SK-N-SH (cell line): ENCODE results near the gene FCER1G. TPM values are rescaled to one million over a fixed set of nuclear protein-coding genes. Genes with fewer than 3 reads are reported as not detected.

Experiments
- CTCF ChIA-PET: fragments of 300-600, 350-600 bp; formaldehyde crosslinking; extraction: SDS; loops from one replicate; lab custom pipeline; 2021; lab: Yijun Ruan, JAX
- POLR2A ChIA-PET: fragments of 350-600 bp; sonication (Branson Sonifier 250); formaldehyde crosslinking; extraction: SDS; loops from one replicate; lab custom pipeline; 2020; ENCODE audit warnings: antibody characterized with exemption, inconsistent platforms; lab: Yijun Ruan, JAX
- DNase-seq: peaks from one replicate; pipeline ENCODE4 v3.0.0; 2012
- H2AFZ ChIP-seq: fragments of 200-600 bp; sonication (generic); 2 replicates; pipeline ENCODE4 v1.8.1; 2016; ENCODE audit warnings: antibody characterized with exemption, mild to moderate bottlenecking, low read depth
- H3F3A ChIP-seq: fragments of 200-600 bp; sonication (generic); replicated peaks from 2 replicates; pipeline ENCODE3; 2016; ENCODE audit warnings: antibody characterized with exemption, mild to moderate bottlenecking; ENCODE audit not compliant: insufficient read depth
- H3K27ac ChIP-seq, 2 experiments: fragments of 200-500 bp in 1 of 2; fragments of 200-600 bp in 1 of 2; sonication (Bioruptor generic) in 1 of 2; sonication (generic), shearing (Covaris generic) in 1 of 2; 2 replicates each; pipeline versions ENCODE4 v1.5.1 to v1.6.1; 2014 to 2016; ENCODE audit warnings: low read depth in 2 of 2, inconsistent platforms in 1 of 2, low read length in 1 of 2, mild to moderate bottlenecking in 1 of 2, mixed read lengths in 1 of 2
- H3K27me3 ChIP-seq: fragments of 200-600 bp; sonication (generic), shearing (Covaris generic); 2 replicates; pipeline ENCODE4 v1.6.1; 2016; ENCODE audit warnings: mixed run types; ENCODE audit not compliant: insufficient read depth
- H3K36me3 ChIP-seq, 2 experiments: fragments of 200-500 bp in 1 of 2; fragments of 200-600 bp in 1 of 2; sonication (Bioruptor generic) in 1 of 2; sonication (generic) in 1 of 2; replicated peaks in 1 of 2; 2 replicates each; pipeline versions ENCODE3 to v1.5.1; 2014 to 2016; ENCODE audit warnings: low read length in 1 of 2, mild to moderate bottlenecking in 1 of 2; ENCODE audit not compliant: insufficient read depth in 2 of 2, control insufficient read depth in 1 of 2
- H3K4me1 ChIP-seq, 2 experiments: fragments of 200-500 bp in 1 of 2; fragments of 200-600 bp in 1 of 2; sonication (Bioruptor generic) in 1 of 2; sonication (generic), shearing (Covaris generic) in 1 of 2; 2 replicates each; pipeline versions ENCODE4 v1.5.1 to v1.6.1; 2014 to 2016; ENCODE audit warnings: low read depth in 1 of 2, low read length in 1 of 2, mixed run types in 1 of 2; ENCODE audit not compliant: insufficient read depth in 2 of 2, control insufficient read depth in 1 of 2
- H3K4me2 ChIP-seq: fragments of 200-600 bp; sonication (generic), shearing (Covaris generic); 2 replicates; pipeline ENCODE4 v1.6.1; 2017; ENCODE audit warnings: mixed run types
- H3K4me3 ChIP-seq, 2 experiments: fragments of 200-500 bp in 1 of 2; fragments of 200-600 bp in 1 of 2; sonication (Bioruptor generic) in 1 of 2; sonication (generic), shearing (Covaris generic) in 1 of 2; 2 replicates each; pipeline versions ENCODE4 v1.5.1 to v1.8.1; 2014 to 2016; ENCODE audit warnings: low read depth in 2 of 2, inconsistent platforms in 1 of 2, low read length in 1 of 2, mild to moderate bottlenecking in 1 of 2, mixed read lengths in 1 of 2, moderate library complexity in 1 of 2
- H3K79me2 ChIP-seq: fragments of 200-600 bp; sonication (generic); 2 replicates; pipeline ENCODE4 v1.8.1; 2017; ENCODE audit warnings: mild to moderate bottlenecking; ENCODE audit not compliant: insufficient read depth
- H3K9ac ChIP-seq: fragments of 200-600 bp; sonication (generic); 2 replicates; pipeline ENCODE4 v1.6.1; 2017; ENCODE audit warnings: mixed run types
- H3K9me2 ChIP-seq: fragments of 200-600 bp; sonication (generic); 2 replicates; pipeline ENCODE4 v1.6.1; 2017; ENCODE audit warnings: mixed run types
- H3K9me3 ChIP-seq: fragments of 200-600 bp; sonication (generic); 2 replicates; pipeline ENCODE4 v1.6.1; 2017; ENCODE audit warnings: mixed run types, mild to moderate bottlenecking, moderate library complexity
- H4K20me1 ChIP-seq: fragments of 200-600 bp; sonication (generic); 2 replicates; pipeline ENCODE4 v1.6.1; 2017; ENCODE audit warnings: mild to moderate bottlenecking, mixed run types; ENCODE audit not compliant: insufficient read depth
- CHD2 ChIP-seq: fragments of 150-350 bp; IDR thresholded peaks from 2 replicates; pipeline ENCODE4 v1.6.1; 2018; ENCODE audit warnings: low read length; ENCODE audit not compliant: partially characterized antibody
- EP300 ChIP-seq, 2 experiments: IDR thresholded peaks; 2 replicates each; pipeline versions ENCODE4 v1.4.0 to v1.6.1; 2012; ENCODE audit warnings: borderline replicate concordance in 1 of 2, low read depth in 1 of 2, low read length in 1 of 2
- FOSL2 ChIP-seq: IDR thresholded peaks from 2 replicates; pipeline ENCODE4 v1.4.0; 2012; ENCODE audit warnings: low read depth, mild to moderate bottlenecking, moderate library complexity, borderline replicate concordance
- JUND ChIP-seq: IDR thresholded peaks from 2 replicates; pipeline ENCODE4 v1.4.0; 2012
- POLR2AphosphoS5 ChIP-seq: IDR thresholded peaks from 2 replicates; pipeline ENCODE4 v1.6.1; 2012; ENCODE audit warnings: low read depth, low read length
- RAD21 ChIP-seq: IDR thresholded peaks from 2 replicates; pipeline ENCODE4 v1.6.1; 2012; ENCODE audit warnings: mild to moderate bottlenecking, low read length
- WGBS: methylation state at CpG from one replicate; pipeline ENCODE4 v1.1.6; 2017; ENCODE audit warnings: low lambda C conversion rate; 5-methylcytosine and 5-hydroxymethylcytosine counted together
- polyA plus RNA-seq, 3 experiments: library from polyadenylated mRNA; depleted of rRNA; stranded (reverse); fragments of >200 nt; gene quantifications; 2 replicates each; pipeline ENCODE4 v1.2.3, GENCODE V29; 2012
- TF ChIP-seq, protein P1 (sequence below): fragments of 150-350 bp; IDR thresholded peaks from 2 replicates; pipeline ENCODE4 v1.6.1; 2017; ENCODE audit warnings: antibody characterized with exemption, low read length, low read depth, borderline replicate concordance
- TF ChIP-seq, protein P2 (sequence below): IDR thresholded peaks from 2 replicates; pipeline ENCODE4 v1.4.0; 2012; ENCODE audit warnings: low read depth
- TF ChIP-seq, protein P3 (sequence below): fragments of 150-350 bp; IDR thresholded peaks from 2 replicates; pipeline ENCODE4 v1.6.1; 2016; ENCODE audit warnings: mild to moderate bottlenecking, low read depth, low read length

Gene FCER1G
- polyA plus RNA-seq, 1 of the 3 experiments (the other 2 are of a cell fraction), result 0.61 TPM

DNA sequence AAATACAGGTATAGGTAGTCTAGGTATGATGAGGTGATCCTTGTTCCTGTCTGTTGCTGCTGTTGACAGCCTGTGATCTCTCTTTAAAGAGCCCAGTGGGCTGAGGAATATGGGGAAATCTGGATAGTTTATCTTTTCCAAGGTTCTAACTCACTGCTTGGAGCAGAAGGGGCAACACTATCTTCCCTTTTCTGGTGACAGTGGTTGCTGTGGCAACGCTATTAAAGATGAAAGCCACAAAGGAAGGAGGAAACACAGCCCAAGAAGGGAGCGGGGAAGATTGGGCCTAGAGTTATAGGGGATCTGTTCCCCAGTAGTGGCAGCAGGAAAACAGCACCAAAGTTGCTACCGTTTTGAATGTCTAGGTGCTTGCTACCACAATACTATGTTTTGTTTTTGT, 52.2 kb downstream of the FCER1G start:
- no peak overlapping the region for H3K4me3 ChIP-seq
- H3K4me2 ChIP-seq, result no peak overlapping the region
- H3K79me2 ChIP-seq, result no peaks in the 10 kb centered on the region
- no peaks in the 10 kb centered on the region for H3K36me3 ChIP-seq
- peaks cover 0 to 12% of the 10 kb centered on the region in 2 experiments; a peak in 2 of 4 replicates for H3K4me1 ChIP-seq
- H3K9me2 ChIP-seq, result no peaks in the 10 kb centered on the region
- H4K20me1 ChIP-seq, result no peaks in the 10 kb centered on the region
- H3K27ac ChIP-seq, result no peak overlapping the region
- H3K27me3 ChIP-seq, result no peaks in the 10 kb centered on the region
- DNase-seq, result no peak
- WGBS, result 57% methylated on average over 3 of the region's 3 CpGs
- no peak overlapping the region for H2AFZ ChIP-seq
- no peak for TF ChIP-seq FOSL2
- TF ChIP-seq JUND, result no peak
- TF ChIP-seq, protein P1, sequence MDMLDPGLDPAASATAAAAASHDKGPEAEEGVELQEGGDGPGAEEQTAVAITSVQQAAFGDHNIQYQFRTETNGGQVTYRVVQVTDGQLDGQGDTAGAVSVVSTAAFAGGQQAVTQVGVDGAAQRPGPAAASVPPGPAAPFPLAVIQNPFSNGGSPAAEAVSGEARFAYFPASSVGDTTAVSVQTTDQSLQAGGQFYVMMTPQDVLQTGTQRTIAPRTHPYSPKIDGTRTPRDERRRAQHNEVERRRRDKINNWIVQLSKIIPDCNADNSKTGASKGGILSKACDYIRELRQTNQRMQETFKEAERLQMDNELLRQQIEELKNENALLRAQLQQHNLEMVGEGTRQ, result no peak
- TF ChIP-seq, protein P2, sequence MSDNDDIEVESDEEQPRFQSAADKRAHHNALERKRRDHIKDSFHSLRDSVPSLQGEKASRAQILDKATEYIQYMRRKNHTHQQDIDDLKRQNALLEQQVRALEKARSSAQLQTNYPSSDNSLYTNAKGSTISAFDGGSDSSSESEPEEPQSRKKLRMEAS, result no peak
- no peak for TF ChIP-seq EP300 (IDR thresholded peaks at IDR 0.05; ENCODE audit: borderline replicate concordance in 1 of 2, low read depth in 1 of 2, low read length in 1 of 2)
- no peak for TF ChIP-seq POLR2AphosphoS5
- no peak for TF ChIP-seq RAD21
- TF ChIP-seq, protein P3, sequence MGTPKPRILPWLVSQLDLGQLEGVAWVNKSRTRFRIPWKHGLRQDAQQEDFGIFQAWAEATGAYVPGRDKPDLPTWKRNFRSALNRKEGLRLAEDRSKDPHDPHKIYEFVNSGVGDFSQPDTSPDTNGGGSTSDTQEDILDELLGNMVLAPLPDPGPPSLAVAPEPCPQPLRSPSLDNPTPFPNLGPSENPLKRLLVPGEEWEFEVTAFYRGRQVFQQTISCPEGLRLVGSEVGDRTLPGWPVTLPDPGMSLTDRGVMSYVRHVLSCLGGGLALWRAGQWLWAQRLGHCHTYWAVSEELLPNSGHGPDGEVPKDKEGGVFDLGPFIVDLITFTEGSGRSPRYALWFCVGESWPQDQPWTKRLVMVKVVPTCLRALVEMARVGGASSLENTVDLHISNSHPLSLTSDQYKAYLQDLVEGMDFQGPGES, result no peak
- TF ChIP-seq CHD2, result no peak
- POLR2A ChIA-PET, result no interaction called here
- no peaks in the 10 kb centered on the region for H3F3A ChIP-seq
- CTCF ChIA-PET, result interaction anchor here (1.2 kb wide), 1 partner anchor 40 kb away, joined by 8 read pairs; no protein-coding TSS in a partner anchor
- H3K9me3 ChIP-seq, result no peaks in the 10 kb centered on the region
- H3K9ac ChIP-seq, result no peak overlapping the region

Other genes starting within 250 kb of the FCER1G start
- 9.0 and 13.7 TPM in 2 replicates for gene F11R, start 194.1 kb upstream of the FCER1G start, polyA plus RNA-seq (2012; rRNA removed)
- gene TSTD1, start 176.3 kb upstream of the FCER1G start, polyA plus RNA-seq (2012; rRNA removed), result 80.7 and 93.9 TPM in 2 replicates
- 43.1 and 61.9 TPM in 2 replicates for gene USF1, start 169.3 kb upstream of the FCER1G start, polyA plus RNA-seq (2012; rRNA removed)
- gene ARHGAP30, start 145.4 kb upstream of the FCER1G start, polyA plus RNA-seq (2012; rRNA removed), result 0.05 TPM in 1 of 2 replicates, not detected in the other
- gene NECTIN4, start 125.7 kb upstream of the FCER1G start, polyA plus RNA-seq (2012; rRNA removed), result 0.59 and 1.9 TPM in 2 replicates
- 4.4 and 4.7 TPM in 2 replicates for gene KLHDC9, start 116.9 kb upstream of the FCER1G start, polyA plus RNA-seq (2012; rRNA removed)
- 340 and 445 TPM in 2 replicates for gene PFDN2, start 97.3 kb upstream of the FCER1G start, polyA plus RNA-seq (2012; rRNA removed)
- gene NIT1, start 97.2 kb upstream of the FCER1G start, polyA plus RNA-seq (2012; rRNA removed), result 38.7 and 48.9 TPM in 2 replicates
- 43.1 and 45.0 TPM in 2 replicates for gene DEDD, start 82.6 kb upstream of the FCER1G start, polyA plus RNA-seq (2012; rRNA removed)
- gene UFC1, start 61.3 kb upstream of the FCER1G start, polyA plus RNA-seq (2012; rRNA removed), result 150 and 201 TPM in 2 replicates
- gene USP21, start 55.8 kb upstream of the FCER1G start, polyA plus RNA-seq (2012; rRNA removed), result 24.5 and 26.8 TPM in 2 replicates
- 30.7 and 47.3 TPM in 2 replicates for gene PPOX, start 48.9 kb upstream of the FCER1G start, polyA plus RNA-seq (2012; rRNA removed)
- gene B4GALT3, start 37.8 kb upstream of the FCER1G start, polyA plus RNA-seq (2012; rRNA removed), result 50.5 and 56.5 TPM in 2 replicates
- gene ADAMTS4, start 16.2 kb upstream of the FCER1G start, polyA plus RNA-seq (2012; rRNA removed), result 1.2 and 1.6 TPM in 2 replicates
- gene NDUFS2, start 12.9 kb upstream of the FCER1G start, polyA plus RNA-seq (2012; rRNA removed), result 203 and 210 TPM in 2 replicates
- not detected in 2 replicates for gene APOA2, start 8.3 kb downstream of the FCER1G start, polyA plus RNA-seq (2012; rRNA removed)
- 9.7 and 11.9 TPM in 2 replicates for gene TOMM40L, start 10.8 kb downstream of the FCER1G start, polyA plus RNA-seq (2012; rRNA removed)
- not detected in 2 replicates for gene NR1I3, start 22.9 kb downstream of the FCER1G start, polyA plus RNA-seq (2012; rRNA removed)
- gene PCP4L1, start 43.5 kb downstream of the FCER1G start, polyA plus RNA-seq (2012; rRNA removed), result not detected in 2 replicates
- 2.4 and 2.9 TPM in 2 replicates for gene MPZ, start 94.7 kb downstream of the FCER1G start, polyA plus RNA-seq (2012; rRNA removed)
- 195 and 341 TPM in 2 replicates for gene SDHC, start 99.1 kb downstream of the FCER1G start, polyA plus RNA-seq (2012; rRNA removed)
- not detected in 2 replicates for gene CFAP126, start 152.6 kb downstream of the FCER1G start, polyA plus RNA-seq (2012; rRNA removed)